HEK293 (cell line): Measurements from ENCODE around the gene CARMIL3.

Source experiments
- CTCF ChIA-PET: fragments of 350-600 bp; formaldehyde crosslinking; extraction: SDS; loops from one replicate; lab custom pipeline; 2021; ENCODE audit warnings: antibody characterized with exemption; lab: Yijun Ruan, JAX
- POLR2A ChIA-PET: fragments of 300-600 bp; formaldehyde crosslinking; extraction: SDS; loops from one replicate; lab custom pipeline; 2020; ENCODE audit warnings: antibody characterized with exemption, inconsistent platforms; lab: Yijun Ruan, JAX
- H3K27ac ChIP-seq: fragments of 200-500 bp; sonication (Bioruptor generic); 2 replicates; pipeline ENCODE4 v1.5.1; 2014; ENCODE audit warnings: low read depth, low read length, control low read depth, inconsistent platforms; ENCODE audit errors: extremely low read depth
- H3K36me3 ChIP-seq, 2 experiments: fragments of 200-500 bp in 1 of 2; sonication (Bioruptor generic) in 1 of 2; 1 replicate in 1 of 2; 2 replicates in 1 of 2; pipeline ENCODE4 v1.5.1; 2014 to 2017; ENCODE audit warnings: inconsistent platforms in 2 of 2, low read length in 2 of 2; ENCODE audit not compliant: control insufficient read depth in 2 of 2, insufficient read depth in 1 of 2
- H3K4me1 ChIP-seq: fragments of 200-500 bp; sonication (Bioruptor generic); 2 replicates; pipeline ENCODE4 v1.5.1; 2014; ENCODE audit warnings: mild to moderate bottlenecking, low read length, inconsistent platforms; ENCODE audit not compliant: control insufficient read depth, insufficient read depth
- H3K4me3 ChIP-seq: 2 replicates; pipeline ENCODE4 v1.5.1; 2011; ENCODE audit warnings: low read depth, mild to moderate bottlenecking, control low read depth, low read length, moderate library complexity
- H3K9me3 ChIP-seq: fragments of 200-500 bp; sonication (Bioruptor generic); 2 replicates; pipeline ENCODE4 v1.5.1; 2014; ENCODE audit warnings: low read depth, low read length, inconsistent platforms; ENCODE audit not compliant: control insufficient read depth, insufficient read depth
- KLF7 ChIP-seq: fragments of 450-650 bp; formaldehyde crosslinking; IDR thresholded peaks from 2 replicates; pipeline ENCODE4 v1.5.1; 2016; ENCODE audit warnings: missing biosample characterization, missing genetic modification characterization, borderline replicate concordance
- MZF1 ChIP-seq: fragments of 450-650 bp; formaldehyde crosslinking; IDR thresholded peaks from 2 replicates; pipeline ENCODE4 v1.5.1; 2017; ENCODE audit warnings: missing biosample characterization, missing genetic modification characterization, borderline replicate concordance
- REPIN1 ChIP-seq: fragments of 450-650 bp; formaldehyde crosslinking; IDR thresholded peaks from 2 replicates; pipeline ENCODE4 v1.5.1; 2017; ENCODE audit warnings: missing biosample characterization, missing genetic modification characterization, low read depth
- SCRT2 ChIP-seq: fragments of 450-650 bp; formaldehyde crosslinking; IDR thresholded peaks from 2 replicates; pipeline ENCODE4 v1.5.1; 2016; ENCODE audit warnings: missing biosample characterization, missing genetic modification characterization
- ZBTB21 ChIP-seq: fragments of 450-650 bp; formaldehyde crosslinking; IDR thresholded peaks from 2 replicates; pipeline ENCODE4 v1.5.1; 2017; ENCODE audit warnings: missing biosample characterization, missing genetic modification characterization
- ZBTB6 ChIP-seq: fragments of 450-650 bp; formaldehyde crosslinking; IDR thresholded peaks from 2 replicates; pipeline ENCODE4 v1.5.1; 2017; ENCODE audit warnings: missing biosample characterization, missing genetic modification characterization
- ZBTB7A ChIP-seq: fragments of 450-650 bp; formaldehyde crosslinking; IDR thresholded peaks from 2 replicates; pipeline ENCODE4 v1.5.1; 2016; ENCODE audit warnings: low read depth, missing biosample characterization, missing genetic modification characterization
- ZFP37 ChIP-seq: fragments of 450-650 bp; formaldehyde crosslinking; IDR thresholded peaks from 2 replicates; pipeline ENCODE4 v1.5.1; 2016; ENCODE audit warnings: missing biosample characterization, missing genetic modification characterization
- ZIC2 ChIP-seq: fragments of 450-650 bp; formaldehyde crosslinking; IDR thresholded peaks from 2 replicates; pipeline ENCODE4 v1.5.1; 2016; ENCODE audit warnings: missing biosample characterization, missing genetic modification characterization
- ZNF132 ChIP-seq: fragments of 450-650 bp; formaldehyde crosslinking; IDR thresholded peaks from 2 replicates; pipeline ENCODE4 v1.5.1; 2017; ENCODE audit warnings: missing biosample characterization, missing genetic modification characterization, borderline replicate concordance
- ZNF2 ChIP-seq: fragments of 450-650 bp; formaldehyde crosslinking; IDR thresholded peaks from 2 replicates; pipeline ENCODE4 v1.5.1; 2016; ENCODE audit warnings: missing biosample characterization, missing genetic modification characterization
- ZNF202 ChIP-seq: fragments of 450-650 bp; formaldehyde crosslinking; IDR thresholded peaks from 2 replicates; pipeline ENCODE4 v1.5.1; 2016; ENCODE audit warnings: missing biosample characterization, missing genetic modification characterization, borderline replicate concordance
- ZNF214 ChIP-seq: fragments of 450-650 bp; formaldehyde crosslinking; IDR thresholded peaks from 2 replicates; pipeline ENCODE4 v1.5.1; 2017; ENCODE audit warnings: missing biosample characterization, mild to moderate bottlenecking, missing genetic modification characterization, borderline replicate concordance
- ZNF248 ChIP-seq: fragments of 450-650 bp; formaldehyde crosslinking; IDR thresholded peaks from 2 replicates; pipeline ENCODE4 v1.5.1; 2017; ENCODE audit warnings: missing biosample characterization, missing genetic modification characterization
- ZNF544 ChIP-seq: fragments of 450-650 bp; formaldehyde crosslinking; IDR thresholded peaks from 2 replicates; pipeline ENCODE4 v1.5.0; 2017; ENCODE audit warnings: missing biosample characterization, missing genetic modification characterization
- ZNF571 ChIP-seq: fragments of 450-650 bp; formaldehyde crosslinking; IDR thresholded peaks from 2 replicates; pipeline ENCODE4 v1.5.0; 2017; ENCODE audit warnings: missing biosample characterization, missing genetic modification characterization
- ZNF596 ChIP-seq: fragments of 450-650 bp; IDR thresholded peaks from 2 replicates; pipeline ENCODE4 v1.5.0; 2018; ENCODE audit warnings: missing biosample characterization, mild to moderate bottlenecking, missing genetic modification characterization, moderate library complexity
- ZNF692 ChIP-seq: fragments of 450-650 bp; formaldehyde crosslinking; IDR thresholded peaks from 2 replicates; pipeline ENCODE4 v1.5.1; 2016; ENCODE audit warnings: missing biosample characterization, missing genetic modification characterization
- ZNF747 ChIP-seq: fragments of 450-650 bp; formaldehyde crosslinking; IDR thresholded peaks from 2 replicates; pipeline ENCODE4 v1.5.1; 2016; ENCODE audit warnings: missing biosample characterization, missing genetic modification characterization
- TF ChIP-seq, protein P1 (sequence below): fragments of 450-650 bp; formaldehyde crosslinking; IDR thresholded peaks from 2 replicates; pipeline ENCODE4 v1.5.1; 2016; ENCODE audit warnings: missing biosample characterization, missing genetic modification characterization
- TF ChIP-seq, protein P2 (sequence below): fragments of 450-650 bp; formaldehyde crosslinking; IDR thresholded peaks from 2 replicates; pipeline ENCODE4 v1.5.1; 2016; ENCODE audit warnings: missing biosample characterization, missing genetic modification characterization
- TF ChIP-seq, protein P3 (sequence below): fragments of 450-650 bp; formaldehyde crosslinking; conservative IDR thresholded peaks from 2 replicates; pipeline ENCODE4 v1.5.1; 2016; ENCODE audit warnings: low read depth, missing biosample characterization, missing genetic modification characterization

Gene CARMIL3

GRCh38 chr14:24057271-24057670 lies 5.5 kb downstream of the CARMIL3 start (continued):
- TF ChIP-seq, protein P1, sequence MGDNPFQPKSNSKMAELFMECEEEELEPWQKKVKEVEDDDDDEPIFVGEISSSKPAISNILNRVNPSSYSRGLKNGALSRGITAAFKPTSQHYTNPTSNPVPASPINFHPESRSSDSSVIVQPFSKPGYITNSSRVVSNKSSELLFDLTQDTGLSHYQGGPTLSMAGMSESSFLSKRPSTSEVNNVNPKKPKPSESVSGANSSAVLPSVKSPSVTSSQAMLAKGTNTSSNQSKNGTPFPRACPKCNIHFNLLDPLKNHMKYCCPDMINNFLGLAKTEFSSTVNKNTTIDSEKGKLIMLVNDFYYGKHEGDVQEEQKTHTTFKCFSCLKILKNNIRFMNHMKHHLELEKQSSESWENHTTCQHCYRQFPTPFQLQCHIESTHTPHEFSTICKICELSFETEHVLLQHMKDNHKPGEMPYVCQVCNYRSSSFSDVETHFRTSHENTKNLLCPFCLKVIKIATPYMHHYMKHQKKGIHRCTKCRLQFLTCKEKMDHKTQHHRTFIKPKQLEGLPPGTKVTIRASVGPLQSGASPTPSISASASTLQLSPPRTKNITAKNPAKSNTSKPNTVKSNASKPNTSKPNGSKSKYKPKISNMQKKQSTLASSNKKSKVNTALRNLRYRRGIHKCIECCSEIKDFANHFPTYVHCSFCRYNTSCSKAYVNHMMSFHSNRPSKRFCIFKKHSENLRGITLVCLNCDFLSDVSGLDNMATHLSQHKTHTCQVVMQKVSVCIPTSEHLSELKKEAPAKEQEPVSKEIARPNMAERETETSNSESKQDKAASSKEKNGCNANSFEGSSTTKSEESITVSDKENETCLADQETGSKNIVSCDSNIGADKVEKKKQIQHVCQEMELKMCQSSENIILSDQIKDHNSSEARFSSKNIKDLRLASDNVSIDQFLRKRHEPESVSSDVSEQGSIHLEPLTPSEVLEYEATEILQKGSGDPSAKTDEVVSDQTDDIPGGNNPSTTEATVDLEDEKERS (tag by site-specific recombination): no peak
- TF ChIP-seq ZBTB6 (tag by site-specific recombination): no peak
- TF ChIP-seq, all 188 proteins: peak for 0

DNA sequence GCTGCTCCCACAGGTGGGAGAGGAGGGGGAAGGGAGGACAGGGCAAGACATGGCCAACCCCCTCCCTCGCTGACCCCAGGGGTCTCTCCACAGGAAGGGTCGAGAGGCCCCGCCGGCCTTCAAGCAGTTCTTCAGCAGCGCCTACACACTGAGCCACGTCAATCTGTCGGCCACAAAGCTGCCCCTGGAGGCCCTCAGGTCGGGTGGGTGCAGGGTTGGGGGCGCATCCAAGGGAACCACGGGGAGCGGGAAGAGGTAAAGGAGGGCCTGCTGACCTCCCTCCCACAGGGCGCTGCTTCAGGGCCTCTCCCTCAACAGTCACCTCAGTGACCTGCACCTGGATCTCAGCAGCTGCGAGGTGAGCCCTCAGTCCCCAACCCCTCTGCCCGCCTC lies 6.1 kb downstream of the CARMIL3 start:
- POLR2A ChIA-PET: interaction anchor here (0.6 to 2.3 kb wide), 14 partner anchors 23 to 185 kb away, joined by 3 to 22 read pairs (median 5); partner anchors contain the start of genes DCAF11, EMC9, IRF9 and NRL
- no peak overlapping the region for H3K4me3 ChIP-seq
- H3K9me3 ChIP-seq: no peaks in the 10 kb centered on the region
- TF ChIP-seq KLF7 (tag by site-specific recombination): no peak
- TF ChIP-seq ZNF214 (tag by site-specific recombination): no peak
- TF ChIP-seq ZNF692 (tag by site-specific recombination): no peak
- TF ChIP-seq, protein P2, sequence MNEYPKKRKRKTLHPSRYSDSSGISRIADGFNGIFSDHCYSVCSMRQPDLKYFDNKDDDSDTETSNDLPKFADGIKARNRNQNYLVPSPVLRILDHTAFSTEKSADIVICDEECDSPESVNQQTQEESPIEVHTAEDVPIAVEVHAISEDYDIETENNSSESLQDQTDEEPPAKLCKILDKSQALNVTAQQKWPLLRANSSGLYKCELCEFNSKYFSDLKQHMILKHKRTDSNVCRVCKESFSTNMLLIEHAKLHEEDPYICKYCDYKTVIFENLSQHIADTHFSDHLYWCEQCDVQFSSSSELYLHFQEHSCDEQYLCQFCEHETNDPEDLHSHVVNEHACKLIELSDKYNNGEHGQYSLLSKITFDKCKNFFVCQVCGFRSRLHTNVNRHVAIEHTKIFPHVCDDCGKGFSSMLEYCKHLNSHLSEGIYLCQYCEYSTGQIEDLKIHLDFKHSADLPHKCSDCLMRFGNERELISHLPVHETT (tag by site-specific recombination): no peak
- TF ChIP-seq ZNF596: no peak
- TF ChIP-seq, protein P3, sequence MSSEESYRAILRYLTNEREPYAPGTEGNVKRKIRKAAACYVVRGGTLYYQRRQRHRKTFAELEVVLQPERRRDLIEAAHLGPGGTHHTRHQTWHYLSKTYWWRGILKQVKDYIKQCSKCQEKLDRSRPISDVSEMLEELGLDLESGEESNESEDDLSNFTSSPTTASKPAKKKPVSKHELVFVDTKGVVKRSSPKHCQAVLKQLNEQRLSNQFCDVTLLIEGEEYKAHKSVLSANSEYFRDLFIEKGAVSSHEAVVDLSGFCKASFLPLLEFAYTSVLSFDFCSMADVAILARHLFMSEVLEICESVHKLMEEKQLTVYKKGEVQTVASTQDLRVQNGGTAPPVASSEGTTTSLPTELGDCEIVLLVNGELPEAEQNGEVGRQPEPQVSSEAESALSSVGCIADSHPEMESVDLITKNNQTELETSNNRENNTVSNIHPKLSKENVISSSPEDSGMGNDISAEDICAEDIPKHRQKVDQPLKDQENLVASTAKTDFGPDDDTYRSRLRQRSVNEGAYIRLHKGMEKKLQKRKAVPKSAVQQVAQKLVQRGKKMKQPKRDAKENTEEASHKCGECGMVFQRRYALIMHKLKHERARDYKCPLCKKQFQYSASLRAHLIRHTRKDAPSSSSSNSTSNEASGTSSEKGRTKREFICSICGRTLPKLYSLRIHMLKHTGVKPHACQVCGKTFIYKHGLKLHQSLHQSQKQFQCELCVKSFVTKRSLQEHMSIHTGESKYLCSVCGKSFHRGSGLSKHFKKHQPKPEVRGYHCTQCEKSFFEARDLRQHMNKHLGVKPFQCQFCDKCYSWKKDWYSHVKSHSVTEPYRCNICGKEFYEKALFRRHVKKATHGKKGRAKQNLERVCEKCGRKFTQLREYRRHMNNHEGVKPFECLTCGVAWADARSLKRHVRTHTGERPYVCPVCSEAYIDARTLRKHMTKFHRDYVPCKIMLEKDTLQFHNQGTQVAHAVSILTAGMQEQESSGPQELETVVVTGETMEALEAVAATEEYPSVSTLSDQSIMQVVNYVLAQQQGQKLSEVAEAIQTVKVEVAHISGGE (tag by site-specific recombination): no peak
- TF ChIP-seq ZNF248 (tag by site-specific recombination): no peak
- no peak for TF ChIP-seq ZNF132 (tag by site-specific recombination)
- TF ChIP-seq REPIN1 (tag by site-specific recombination): no peak
- no peak for TF ChIP-seq MZF1 (tag by site-specific recombination)
- TF ChIP-seq SCRT2 (tag by site-specific recombination): no peak
- no peak for TF ChIP-seq ZNF202
- no peak for TF ChIP-seq ZBTB7A (tag by site-specific recombination)
- TF ChIP-seq ZIC2: no peak
- TF ChIP-seq ZNF2 (tag by site-specific recombination): no peak
- no peak for TF ChIP-seq ZBTB21 (tag by site-specific recombination)
- TF ChIP-seq ZNF571 (tag by site-specific recombination): no peak
- TF ChIP-seq ZNF544: no peak
- no peak for TF ChIP-seq ZFP37
- no peak for TF ChIP-seq ZNF747
- H3K36me3 ChIP-seq: no peaks in the 10 kb centered on the region
- no peaks in the 10 kb centered on the region for H3K4me1 ChIP-seq
- no peak overlapping the region for H3K27ac ChIP-seq
- CTCF ChIA-PET: interaction anchor here (0.7 to 8.9 kb wide), 33 partner anchors 9 to 751 kb away, joined by 3 to 247 read pairs (median 6); partner anchors contain the start of genes CPNE6, DCAF11, DHRS4L2 and EMC9
